NCI-H1930 (cell line): ENCODE measurements around the gene SEMA3F.
A peak's percentile ranks its signal among the peaks of the same experiment; 100 is the strongest.

Experiments used
- DNase-seq, 2 experiments: peaks; one replicate each; lab custom pipeline; 2025; lab: John Stamatoyannopoulos, UW

The SEMA3F gene

DNA sequence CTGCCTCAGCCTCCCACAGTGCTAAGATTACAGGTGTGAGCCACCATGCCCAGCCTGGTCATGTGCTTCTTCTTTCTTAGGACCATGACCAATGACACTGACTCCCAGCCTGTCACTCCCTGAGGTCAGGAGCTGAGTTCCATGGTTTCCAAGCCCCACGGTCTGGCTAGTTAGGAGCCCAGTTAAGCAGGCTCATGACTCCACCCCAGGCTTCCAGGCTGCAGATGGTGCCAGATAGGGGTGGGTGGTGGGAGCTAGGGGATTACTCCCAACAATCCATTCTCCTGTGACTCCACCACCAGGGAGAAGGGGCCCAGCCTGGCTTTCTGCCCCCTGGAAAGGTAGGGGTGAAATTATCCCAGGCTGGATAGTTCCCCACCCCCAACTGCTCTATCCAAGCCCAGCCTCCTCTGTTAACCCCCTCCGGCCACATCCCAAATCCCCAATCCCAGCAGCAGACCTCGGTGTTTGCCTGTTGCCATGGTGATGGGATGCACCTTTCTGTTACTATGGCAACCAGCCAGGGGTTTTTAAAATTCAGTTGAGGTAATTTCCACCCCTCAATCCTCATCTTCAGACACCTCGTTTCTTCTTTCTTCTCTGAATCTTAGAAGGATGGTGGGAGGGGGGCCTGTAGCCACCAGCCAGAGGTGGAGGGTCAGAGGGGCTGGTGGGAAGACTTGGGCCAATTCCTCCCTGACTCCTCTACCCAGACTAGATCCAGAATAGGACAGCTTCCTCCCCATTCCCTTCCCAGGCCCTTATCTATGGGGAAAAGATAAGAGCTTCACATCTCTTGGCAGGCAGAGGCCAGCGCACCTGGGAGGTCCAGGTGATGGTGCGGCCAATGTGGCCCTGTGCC, 22.5 kb upstream of the SEMA3F start:
- no peak for DNase-seq

DNA sequence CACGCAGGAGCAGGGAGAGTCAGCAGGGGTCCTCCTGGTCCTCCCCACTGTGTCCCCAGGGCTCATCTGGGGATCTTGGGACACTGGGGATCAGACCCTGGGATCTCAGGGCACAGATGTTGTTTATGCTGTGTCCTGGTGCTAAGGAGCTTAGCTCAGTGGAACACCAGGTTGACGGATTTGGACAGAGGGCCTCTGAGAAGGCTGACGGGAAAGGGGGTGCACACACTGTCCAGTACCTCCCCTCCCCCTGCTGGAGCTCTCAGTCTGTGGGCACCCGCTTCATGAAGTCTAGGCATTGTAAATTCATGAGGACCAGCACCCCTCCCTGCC, 21.9 kb upstream of the SEMA3F start:
- DNase-seq: no peak

GRCh38 chr3:50134367-50134766, 20.8 kb upstream of the SEMA3F start:
- no peak for DNase-seq

GRCh38 chr3:50135964-50136363, 19.2 kb upstream of the SEMA3F start:
- DNase-seq: no peak

DNA sequence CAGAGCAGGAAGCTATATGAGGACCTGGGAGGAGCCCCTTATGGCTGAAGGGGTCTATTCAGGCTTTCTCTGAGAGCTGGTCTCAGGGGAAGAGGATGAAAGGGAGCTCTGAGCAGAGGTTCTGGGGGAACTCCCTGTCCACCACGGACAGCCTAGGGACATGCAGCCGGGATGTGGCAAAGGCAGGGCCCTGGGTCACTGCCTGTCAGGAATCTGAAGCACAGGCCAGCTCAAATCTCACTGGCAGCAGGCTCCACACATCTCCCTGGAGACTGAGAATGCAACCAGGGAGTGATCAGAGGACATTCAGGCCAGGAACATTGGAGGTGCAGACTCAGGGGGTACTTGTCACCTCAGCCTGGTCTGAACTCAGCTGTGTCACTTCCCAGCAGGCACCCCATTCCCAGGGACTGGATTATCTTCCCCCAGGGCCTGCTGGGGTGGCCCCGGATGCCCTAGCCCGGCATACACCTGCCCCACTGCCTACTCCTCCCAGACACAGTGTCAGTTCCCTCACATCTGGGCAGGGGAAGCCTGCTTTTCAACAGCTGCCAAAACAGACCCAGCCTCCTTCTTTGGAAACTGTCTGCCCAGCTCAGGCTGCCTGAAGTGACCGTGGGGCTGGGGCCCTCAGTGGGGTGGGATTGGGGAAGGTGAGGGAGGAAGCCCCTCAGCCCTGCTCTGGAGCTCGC, 18.3 kb upstream of the SEMA3F start:
- no peak for DNase-seq

DNA sequence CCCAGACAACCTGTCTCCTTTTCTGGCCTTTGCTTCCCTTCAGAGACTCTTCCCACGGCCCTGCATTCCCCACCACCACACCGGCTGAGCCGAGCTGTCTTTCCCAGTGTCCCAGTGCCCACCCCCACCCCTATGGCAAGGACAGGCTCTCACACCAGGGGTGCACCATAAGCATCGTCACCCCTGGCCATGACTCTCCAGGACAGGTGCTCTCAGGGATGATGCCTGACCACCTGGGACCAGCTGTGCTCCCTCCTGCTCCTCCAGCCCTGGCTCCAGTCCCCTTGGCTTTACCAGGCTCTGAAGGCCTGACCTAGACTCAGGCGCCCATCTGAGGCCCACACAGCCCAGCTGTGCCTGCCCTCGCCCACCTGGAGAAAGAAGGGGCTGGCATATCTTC, 17.6 kb upstream of the SEMA3F start:
- no peak for DNase-seq

- DNase-seq: no peak
Observed at GRCh38 chr3:50138266-50139200, 16.6 kb upstream of the SEMA3F start.

- no peak for DNase-seq
Observed at GRCh38 chr3:50139308-50139707, 15.8 kb upstream of the SEMA3F start.

GRCh38 chr3:50139718-50140423, 15.3 kb upstream of the SEMA3F start:
- no peak for DNase-seq

DNA sequence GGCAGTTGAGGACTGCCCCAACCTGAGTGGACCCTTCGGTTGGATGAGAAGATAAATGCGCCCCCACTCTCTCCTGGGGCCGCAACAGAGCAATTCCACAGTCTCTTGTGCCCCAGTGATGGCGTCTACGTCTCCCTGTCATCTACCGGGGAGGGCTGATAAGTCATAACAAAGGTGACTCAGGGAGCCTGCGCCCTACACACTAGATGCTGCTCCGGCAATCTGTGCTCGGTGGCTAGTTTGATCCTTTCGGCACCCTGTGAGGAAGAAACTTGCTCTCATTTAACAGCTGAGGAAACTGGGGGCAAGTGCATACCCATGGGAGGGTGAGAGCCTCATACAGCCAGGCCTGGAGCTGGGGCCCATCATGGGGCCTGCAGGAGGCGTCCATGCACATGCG, 14.1 kb upstream of the SEMA3F start:
- DNase-seq: no peak

GRCh38 chr3:50146316-50146901, 8.7 kb upstream of the SEMA3F start:
- DNase-seq: no peak

GRCh38 chr3:50147016-50147415, 8.1 kb upstream of the SEMA3F start:
- DNase-seq: no peak

- no peak for DNase-seq
Observed at GRCh38 chr3:50147447-50147846, 7.7 kb upstream of the SEMA3F start.

DNA sequence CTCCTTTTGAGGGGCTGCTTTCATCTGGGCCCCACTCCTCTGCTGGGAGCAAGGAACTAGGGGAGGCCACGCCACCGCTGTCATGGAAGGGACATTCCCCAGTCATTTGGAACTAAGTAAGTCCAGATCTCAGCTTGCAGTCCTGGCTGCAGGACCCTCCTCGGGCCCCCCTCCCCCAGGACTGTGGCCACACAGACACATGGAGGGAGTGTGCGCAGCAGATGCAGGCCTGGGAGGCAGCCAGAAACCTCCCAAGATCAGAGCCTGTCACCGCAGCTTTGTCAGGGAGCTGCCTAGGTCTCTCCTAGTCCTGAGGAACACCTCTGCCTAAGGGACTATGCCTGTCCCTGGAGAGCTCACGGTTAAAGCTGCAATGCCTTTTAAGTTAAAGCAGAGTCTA, 7.3 kb upstream of the SEMA3F start:
- DNase-seq: no peak

DNA sequence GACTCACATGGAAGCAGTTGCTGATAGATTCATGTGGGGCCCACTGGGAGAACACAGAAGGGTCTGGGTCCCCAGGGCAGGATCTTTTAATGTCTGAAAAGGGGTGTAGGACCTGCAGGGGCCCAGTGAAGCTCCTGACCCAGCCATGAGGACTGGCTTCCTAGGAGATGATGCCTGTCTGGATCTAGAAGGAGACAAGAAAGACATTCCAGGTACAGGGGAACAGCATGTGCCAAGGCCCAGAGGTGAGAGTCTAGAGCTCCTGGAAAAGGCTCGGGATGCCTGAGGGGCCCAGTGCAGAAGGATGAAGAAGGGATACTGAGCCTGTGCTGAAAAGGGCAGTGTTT, 4.7 kb upstream of the SEMA3F start:
- DNase-seq: no peak

DNA sequence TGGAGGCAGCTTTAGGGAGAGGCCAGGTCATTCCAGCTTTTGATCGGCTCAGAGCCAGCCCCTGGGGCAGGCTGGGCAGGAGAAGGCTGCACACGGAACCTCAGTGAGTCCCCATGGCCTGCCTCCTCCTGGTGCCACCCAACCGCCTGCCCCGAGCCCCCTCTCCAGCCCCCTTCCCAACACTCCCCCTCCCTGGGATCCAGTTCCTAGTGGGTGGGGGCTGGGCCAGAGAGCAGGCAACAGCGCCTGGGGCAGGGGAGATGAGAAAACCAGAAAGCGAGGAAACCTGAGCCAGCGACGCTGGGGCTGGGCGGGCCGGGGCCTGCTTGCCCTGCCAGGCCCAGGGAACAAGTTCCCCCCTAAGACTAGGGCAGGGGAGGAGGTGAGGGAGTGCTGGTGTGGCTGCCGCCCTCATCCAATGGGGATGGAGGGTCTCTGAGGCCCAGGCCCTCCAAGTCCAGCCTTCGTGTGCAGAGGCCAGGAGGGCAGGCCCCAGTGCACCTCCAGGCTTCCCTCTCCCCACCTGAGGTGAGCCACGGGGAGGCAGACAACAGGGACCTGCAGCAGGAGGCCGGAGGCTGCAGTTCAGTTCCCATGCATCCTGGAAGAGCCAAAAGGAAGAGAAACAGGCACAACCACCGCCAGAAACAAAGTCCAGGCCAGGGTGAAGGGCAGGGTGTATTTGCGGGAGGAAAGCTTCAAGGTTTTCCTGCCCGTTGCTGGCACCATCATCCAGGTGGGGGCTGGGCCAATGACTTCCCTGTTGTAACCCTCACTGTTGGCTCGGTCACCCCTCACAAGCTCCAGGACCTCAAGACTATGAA, 4.0 kb upstream of the SEMA3F start:
- DNase-seq: no peak

DNA sequence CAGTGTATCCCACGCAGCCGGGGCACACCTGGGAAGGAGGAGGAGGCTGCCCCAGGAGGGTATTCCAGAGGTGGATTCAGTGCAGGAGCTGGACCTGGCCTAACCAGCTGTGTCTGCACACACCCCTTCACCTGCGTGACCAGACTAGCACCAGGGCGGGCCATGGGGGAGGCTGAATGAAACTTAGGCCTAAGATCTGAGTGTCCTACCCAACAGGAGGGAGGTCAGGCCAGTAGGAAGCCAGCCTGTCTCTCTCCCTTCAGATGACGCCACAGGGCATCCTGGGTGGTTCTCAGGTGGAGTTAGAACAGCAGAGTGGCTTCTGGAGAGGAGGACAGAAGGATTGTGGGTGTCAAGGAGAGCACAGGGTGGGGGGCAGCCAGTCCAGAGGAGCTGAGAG, 3.4 kb upstream of the SEMA3F start:
- DNase-seq: no peak

DNA sequence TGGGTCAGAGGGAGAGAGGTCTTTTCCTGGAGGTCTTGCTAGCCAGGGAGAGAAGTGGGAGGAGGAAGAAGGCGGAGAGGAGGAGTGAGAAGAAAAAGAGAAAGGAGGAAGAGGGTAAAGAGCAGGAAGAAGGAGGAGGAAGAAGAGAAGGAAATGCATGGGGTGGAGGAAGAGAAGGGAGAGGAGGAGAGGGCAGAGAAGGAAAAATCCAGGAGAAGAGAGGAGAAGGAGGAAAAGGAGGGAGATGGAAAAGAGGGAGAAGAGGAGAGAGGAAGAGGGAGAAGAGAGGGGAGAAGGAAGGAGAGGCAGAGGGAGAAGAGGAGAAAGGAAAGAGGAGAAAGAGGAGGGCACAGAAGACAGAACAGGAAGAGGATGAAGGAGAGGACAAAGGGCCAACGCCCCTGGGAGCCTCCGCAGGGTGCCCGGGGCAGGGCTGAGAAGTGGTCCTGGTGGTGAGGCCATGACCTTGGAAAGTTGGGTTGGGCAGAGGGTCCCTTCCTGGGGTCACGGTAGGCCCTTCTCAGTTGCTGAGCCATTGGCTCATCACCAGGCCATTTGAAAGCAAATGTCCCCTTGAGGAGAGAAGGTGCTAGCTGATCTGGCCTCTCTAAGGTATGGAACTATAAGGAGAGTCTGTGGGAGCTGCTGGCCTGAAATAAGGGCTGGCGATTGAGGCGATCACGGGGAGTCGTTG, 1.2 kb upstream of the SEMA3F start:
- no peak for DNase-seq

DNA sequence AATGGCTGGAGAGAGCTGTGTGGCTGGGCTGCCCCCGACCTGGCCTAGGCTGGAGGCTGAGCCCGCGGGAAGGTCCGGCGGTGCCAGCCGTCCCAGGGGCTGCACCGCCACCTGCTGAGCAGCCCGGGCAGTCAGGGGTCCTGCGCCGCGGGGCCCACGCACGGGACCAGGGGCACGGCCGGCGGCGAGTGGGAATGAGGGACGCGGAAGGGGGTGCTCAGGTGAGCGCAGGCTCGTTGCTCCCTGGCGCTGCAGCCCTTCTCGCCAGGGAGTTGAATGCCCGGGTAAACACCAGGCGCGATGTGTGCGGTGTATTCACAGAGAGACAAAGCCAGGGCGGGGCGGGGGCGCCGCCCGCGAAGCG, 666 bp upstream of the SEMA3F start:
- peak in 1 of 2 experiments; percentile 26 for DNase-seq

DNA sequence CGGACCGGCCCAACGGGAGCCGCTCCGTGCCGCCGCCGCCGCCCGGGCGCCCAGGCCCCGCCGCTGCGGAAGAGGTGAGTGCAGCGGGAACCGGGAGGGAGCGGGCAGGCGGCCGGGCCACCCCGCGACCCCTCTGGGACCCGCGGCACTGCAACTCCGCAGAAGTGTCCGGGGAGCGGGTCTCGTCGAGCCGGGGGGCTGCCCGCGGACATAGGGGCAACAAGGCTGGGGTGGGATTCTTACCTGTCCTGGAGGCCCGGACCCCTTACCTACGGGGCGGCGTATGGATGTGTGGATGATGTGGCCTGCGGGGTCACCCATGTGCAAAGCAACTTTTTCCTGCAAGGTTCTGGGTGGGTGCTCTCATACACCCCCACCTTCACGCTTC, 361 bp downstream of the SEMA3F start:
- no peak for DNase-seq
